H1 (cell line): ENCODE measurements around the gene ARHGEF7. TPM values are rescaled to one million over a fixed set of nuclear protein-coding genes. Genes with fewer than 3 reads are reported as not detected.

ENCODE experiments used
- CTCF ChIA-PET: fragments of 300-600 bp; sonication (Branson Sonifier 250); formaldehyde crosslinking; loops from one replicate; lab custom pipeline; 2021; ENCODE audit not compliant: partially characterized antibody; lab: Charles Lee
- POLR2A ChIA-PET: fragments of 300-600 bp; sonication (Branson Sonifier 250); formaldehyde crosslinking; loops from one replicate; lab custom pipeline; 2021; ENCODE audit warnings: inconsistent platforms; ENCODE audit not compliant: partially characterized antibody; lab: Charles Lee
- DNase-seq, 2 experiments: peaks; one replicate each; pipeline versions ENCODE4 v3.0.0 to v3.0.0-alpha.2; 2010 to 2022; ENCODE audit warnings: low spot score in 2 of 2, low read depth in 1 of 2, mixed read lengths in 1 of 2
- FAIRE-seq: peaks from 2 replicates; lab custom pipeline; 2011; peaks lifted over from hg19 to GRCh38; lab: Jason Lieb, UNC
- H2AFZ ChIP-seq: 2 replicates; pipeline ENCODE4 v1.8.1; 2012; ENCODE audit warnings: low read length, inconsistent platforms
- H2AK5ac ChIP-seq: 2 replicates; pipeline ENCODE4 v1.6.1; 2013; ENCODE audit warnings: low read depth, low read length
- H2BK120ac ChIP-seq: replicated peaks from 2 replicates; pipeline ENCODE3; 2013; ENCODE audit warnings: low read depth, low read length, inconsistent platforms
- H2BK12ac ChIP-seq: 2 replicates; pipeline ENCODE4 v1.6.1; 2013; ENCODE audit warnings: low read depth, low read length
- H2BK15ac ChIP-seq: 2 replicates; pipeline ENCODE4 v1.6.1; 2013; ENCODE audit warnings: low read length
- H2BK20ac ChIP-seq: 2 replicates; pipeline ENCODE4 v1.6.1; 2013; ENCODE audit warnings: low read length
- H2BK5ac ChIP-seq: 2 replicates; pipeline ENCODE4 v1.6.1; 2013; ENCODE audit warnings: low read depth, low read length
- H3K14ac ChIP-seq: 2 replicates; pipeline ENCODE4 v1.6.1; 2013; ENCODE audit warnings: inconsistent platforms; ENCODE audit not compliant: insufficient read length
- H3K18ac ChIP-seq: 2 replicates; pipeline ENCODE4 v1.6.1; 2013; ENCODE audit warnings: low read length; ENCODE audit errors: extremely low read depth
- H3K23ac ChIP-seq: 2 replicates; pipeline ENCODE4 v1.6.1; 2013; ENCODE audit warnings: inconsistent platforms; ENCODE audit not compliant: insufficient read length
- H3K23me2 ChIP-seq: 2 replicates; pipeline ENCODE4 v1.6.1; 2013; ENCODE audit warnings: low read depth, low read length
- H3K27ac ChIP-seq: 2 replicates; pipeline ENCODE4 v1.6.1; 2011; ENCODE audit warnings: low read depth, low read length, inconsistent platforms
- H3K27me3 ChIP-seq, 4 experiments: replicated peaks in 1 of 4; 1 replicate in 1 of 4; 2 replicates in 3 of 4; pipeline versions ENCODE4 v1.6.1 to v1.8.1; 2011 to 2013; ENCODE audit warnings: low read length in 3 of 4, mild to moderate bottlenecking in 3 of 4, inconsistent platforms in 2 of 4, mixed read lengths in 2 of 4, moderate library complexity in 1 of 4; ENCODE audit not compliant: control insufficient read depth in 3 of 4, insufficient read depth in 3 of 4; ENCODE audit errors: extremely low read depth in 1 of 4
- H3K36me3 ChIP-seq, 4 experiments: 2 replicates each; pipeline versions ENCODE4 v1.6.1 to v1.8.1; 2011 to 2013; ENCODE audit warnings: mild to moderate bottlenecking in 4 of 4, low read length in 3 of 4, moderate library complexity in 2 of 4, control low read depth in 1 of 4, inconsistent platforms in 1 of 4; ENCODE audit not compliant: insufficient read depth in 4 of 4, control insufficient read depth in 2 of 4
- H3K4ac ChIP-seq: replicated peaks from 2 replicates; pipeline ENCODE3; 2013; ENCODE audit warnings: low read length, low read depth, mixed read lengths, inconsistent platforms; ENCODE audit not compliant: insufficient read length
- H3K4me1 ChIP-seq, 4 experiments: replicated peaks in 1 of 4; 1 replicate in 1 of 4; 2 replicates in 3 of 4; pipeline versions ENCODE4 v1.6.1 to v1.8.1; 2011 to 2013; ENCODE audit warnings: low read length in 3 of 4, inconsistent platforms in 2 of 4, mixed read lengths in 1 of 4; ENCODE audit not compliant: insufficient read depth in 4 of 4, control insufficient read depth in 3 of 4
- H3K4me2 ChIP-seq, 2 experiments: 2 replicates each; pipeline versions ENCODE4 v1.6.1 to v1.8.1; 2011 to 2013; ENCODE audit warnings: low read depth in 2 of 2, low read length in 2 of 2, control low read depth in 1 of 2, inconsistent platforms in 1 of 2, mild to moderate bottlenecking in 1 of 2; ENCODE audit not compliant: insufficient read depth in 1 of 2
- H3K4me3 ChIP-seq, 4 experiments: fragments of 200-600, 300-600 bp in 1 of 4; sonication (generic), shearing (Covaris generic), sonication (Bioruptor Twin) in 1 of 4; 2 replicates each; pipeline versions ENCODE4 v1.5.1 to v1.8.1; 2011 to 2016; ENCODE audit warnings: low read length in 4 of 4, low read depth in 3 of 4, control low read depth in 2 of 4, inconsistent platforms in 2 of 4, mild to moderate bottlenecking in 2 of 4, mixed read lengths in 1 of 4, moderate library complexity in 1 of 4; ENCODE audit not compliant: insufficient read depth in 2 of 4; ENCODE audit errors: extremely low read depth in 1 of 4
- H3K56ac ChIP-seq: replicated peaks from 2 replicates; pipeline ENCODE3; 2013; ENCODE audit warnings: low read depth, mild to moderate bottlenecking, mixed read lengths, low read length, inconsistent platforms; ENCODE audit not compliant: insufficient read length
- H3K79me1 ChIP-seq: 2 replicates; pipeline ENCODE4 v1.6.1; 2013; ENCODE audit warnings: low read depth, low read length, control low read depth
- H3K79me2 ChIP-seq, 2 experiments: 2 replicates each; pipeline versions ENCODE4 v1.6.1 to v1.8.1; 2012 to 2013; ENCODE audit warnings: low read length in 2 of 2, mild to moderate bottlenecking in 2 of 2, inconsistent platforms in 1 of 2; ENCODE audit not compliant: insufficient read depth in 2 of 2, control insufficient read depth in 1 of 2
- H3K9ac ChIP-seq, 4 experiments: replicated peaks in 1 of 4; 1 replicate in 1 of 4; 2 replicates in 3 of 4; pipeline versions ENCODE4 v1.6.1 to v1.8.1; 2011 to 2013; ENCODE audit warnings: low read depth in 3 of 4, low read length in 3 of 4, control low read depth in 2 of 4, mild to moderate bottlenecking in 2 of 4, moderate library complexity in 2 of 4, inconsistent platforms in 1 of 4; ENCODE audit errors: extremely low read depth in 1 of 4
- H3K9me3 ChIP-seq, 2 experiments: 2 replicates each; pipeline versions ENCODE4 v1.6.1 to v1.8.1; 2012 to 2013; ENCODE audit warnings: mild to moderate bottlenecking in 2 of 2, moderate library complexity in 2 of 2, control low read depth in 1 of 2, inconsistent platforms in 1 of 2, low read depth in 1 of 2, low read length in 1 of 2, mixed read lengths in 1 of 2; ENCODE audit not compliant: insufficient read depth in 2 of 2
- H4K20me1 ChIP-seq, 2 experiments: replicated peaks in 1 of 2; 2 replicates each; pipeline versions ENCODE3 to v1.8.1; 2011 to 2013; ENCODE audit warnings: inconsistent platforms in 2 of 2, low read length in 2 of 2, mild to moderate bottlenecking in 1 of 2; ENCODE audit not compliant: insufficient read depth in 2 of 2, control insufficient read depth in 1 of 2
- H4K5ac ChIP-seq: 2 replicates; pipeline ENCODE4 v1.6.1; 2013; ENCODE audit warnings: low read length, low read depth, mixed read lengths, inconsistent platforms; ENCODE audit not compliant: insufficient read length
- H4K8ac ChIP-seq: 2 replicates; pipeline ENCODE4 v1.8.0; 2013; ENCODE audit warnings: mild to moderate bottlenecking, moderate library complexity, low read length, inconsistent platforms; ENCODE audit not compliant: insufficient read depth; ENCODE audit errors: extremely low read depth
- H4K91ac ChIP-seq: replicated peaks from 2 replicates; pipeline ENCODE3; 2013; ENCODE audit warnings: low read length, mixed read lengths, inconsistent platforms; ENCODE audit not compliant: insufficient read length
- EP300 ChIP-seq, 2 experiments: IDR thresholded peaks; 1 replicate in 1 of 2; 2 replicates in 1 of 2; pipeline ENCODE4 v1.6.1; 2011 to 2012; ENCODE audit warnings: low read depth in 2 of 2, low read length in 2 of 2, mild to moderate bottlenecking in 2 of 2, borderline replicate concordance in 1 of 2, inconsistent platforms in 1 of 2, moderate library complexity in 1 of 2
- HDAC2 ChIP-seq, 2 experiments: fragments of 300-600 bp in 1 of 2; sonication (generic) in 1 of 2; IDR thresholded peaks; 2 replicates each; pipeline ENCODE4 v1.6.1; 2011 to 2012; ENCODE audit warnings: low read depth in 2 of 2, low read length in 2 of 2, mild to moderate bottlenecking in 2 of 2, moderate library complexity in 2 of 2, borderline replicate concordance in 1 of 2, inconsistent platforms in 1 of 2
- KDM1A ChIP-seq: fragments of 200-600, 300-600 bp; sonication (generic); IDR thresholded peaks from 2 replicates; pipeline ENCODE4 v1.7.1; 2016; ENCODE audit warnings: mild to moderate bottlenecking, low read length, borderline replicate concordance
- KDM4A ChIP-seq: IDR thresholded peaks from one replicate; pipeline ENCODE4 v1.7.1; 2012; ENCODE audit warnings: low read depth, mild to moderate bottlenecking, moderate library complexity, low read length, inconsistent platforms; ENCODE audit not compliant: severe bottlenecking
- RNF2 ChIP-seq: fragments of 200-900, 300-1000 bp; sonication (generic); IDR thresholded peaks from 2 replicates; pipeline ENCODE4 v1.7.1; 2016; ENCODE audit warnings: borderline replicate concordance, low read depth, mild to moderate bottlenecking, antibody characterized with exemption, low read length; ENCODE audit not compliant: poor library complexity, severe bottlenecking; ENCODE audit errors: missing control alignments
- RXRA ChIP-seq: IDR thresholded peaks from 2 replicates; pipeline ENCODE4 v1.6.1; 2011; ENCODE audit warnings: low read depth, mild to moderate bottlenecking, low read length, moderate library complexity; ENCODE audit not compliant: insufficient read depth
- SAP30 ChIP-seq: fragments of 300-600 bp; sonication (generic); IDR thresholded peaks from 2 replicates; pipeline ENCODE4 v1.7.1; 2012; ENCODE audit warnings: low read length, moderate library complexity, mild to moderate bottlenecking, inconsistent platforms; ENCODE audit not compliant: insufficient read depth, insufficient replicate concordance
- TAF7 ChIP-seq: optimal IDR thresholded peaks from 2 replicates; pipeline ENCODE3; 2011; ENCODE audit warnings: low read depth, mild to moderate bottlenecking, inconsistent platforms, low read length, moderate library complexity, borderline replicate concordance
- WGBS, 2 experiments: shearing (Covaris generic) in 1 of 2; methylation state at CpG; one replicate each; pipeline versions ENCODE4 v1.1.6 to v1.1.7; 2013 to 2015; ENCODE audit warnings: low lambda C conversion rate in 2 of 2, mixed read lengths in 2 of 2, inconsistent platforms in 1 of 2, low coverage in 1 of 2, missing lambda C conversion rate in 1 of 2; ENCODE audit not compliant: insufficient replicate concordance in 2 of 2, insufficient coverage in 1 of 2, insufficient read length in 1 of 2; ENCODE audit errors: extremely low coverage in 1 of 2, missing lambda C conversion rate in 1 of 2; 5-methylcytosine and 5-hydroxymethylcytosine counted together
- polyA plus RNA-seq, 7 experiments: library from polyadenylated mRNA; depleted of rRNA in 3 of 7; stranded (reverse) in 5 of 7; unstranded in 2 of 7; fragments of >200 nt in 5 of 7; fragments of 200-250 nt in 2 of 7; gene quantifications; 1 replicate in 5 of 7; 2 replicates in 1 of 7; 4 replicates in 1 of 7; pipeline versions ENCODE4 v1.2.1 to v1.2.3, GENCODE V29; 2011 to 2013; ENCODE audit warnings: missing spikeins in 2 of 7, mixed read lengths in 2 of 7
- total RNA-seq: library from RNA; stranded (reverse); fragmentation: NEBNext Ultra II Directional; extraction: Animal tissue kit (Norgen Biotek cat#: 25700); gene quantifications from 2 replicates; pipeline ENCODE4 v1.2.1, GENCODE V29; 2021
- TF ChIP-seq, protein P1 (sequence below), 3 experiments: IDR thresholded peaks; 1 replicate in 2 of 3; 2 replicates in 1 of 3; pipeline versions ENCODE4 v1.5.1 to v1.6.1; 2011; ENCODE audit warnings: low read length in 3 of 3, mild to moderate bottlenecking in 3 of 3, inconsistent platforms in 2 of 3, low read depth in 1 of 3, moderate library complexity in 1 of 3; ENCODE audit not compliant: insufficient read depth in 1 of 3; ENCODE audit errors: control extremely low read depth in 1 of 3

ARHGEF7 gene
- total and polyA plus RNA-seq, 2 of the 8 experiments (the other 6 are each of a cell fraction or from before 2014, with no cell fraction given), result 26.2 to 56.5 TPM

DNA sequence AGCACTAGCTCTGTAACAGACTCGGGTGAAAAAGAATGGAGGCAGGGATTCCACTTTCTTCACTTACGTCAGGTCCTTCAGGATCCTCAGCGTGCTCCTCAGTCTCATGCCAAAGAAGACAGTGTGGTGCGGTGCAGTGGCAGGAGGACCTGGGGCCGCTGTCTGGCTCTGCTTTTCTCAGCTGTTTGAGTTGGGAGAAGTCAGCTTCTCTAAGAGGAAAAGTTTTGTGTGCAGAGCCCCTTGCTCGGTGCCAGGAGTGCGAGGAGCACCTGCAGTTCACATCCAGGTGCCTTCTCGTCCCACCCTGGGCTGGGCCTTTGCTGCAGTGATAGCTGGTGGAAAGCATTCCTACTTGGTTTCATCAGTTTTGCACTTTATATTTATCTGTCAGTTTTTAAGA lies 127.5 kb downstream of the ARHGEF7 start:
- H3K9me3 ChIP-seq, result no peaks in the 10 kb centered on the region
- no peak overlapping the region for H3K56ac ChIP-seq
- H3K18ac ChIP-seq, result no peak overlapping the region
- no peak overlapping the region for H3K4me3 ChIP-seq
- H2AFZ ChIP-seq, result no peak overlapping the region
- H4K8ac ChIP-seq, result no peak overlapping the region
- no peak overlapping the region for H2BK120ac ChIP-seq
- no peak overlapping the region for H3K27ac ChIP-seq
- H3K23ac ChIP-seq, result no peak overlapping the region
- no peak overlapping the region for H4K91ac ChIP-seq
- H3K4me2 ChIP-seq, result no peak overlapping the region
- no peak overlapping the region for H2BK12ac ChIP-seq
- H3K23me2 ChIP-seq, result no peaks in the 10 kb centered on the region
- H2BK20ac ChIP-seq, result no peak overlapping the region
- no peaks in the 10 kb centered on the region for H3K27me3 ChIP-seq
- ChIA-PET POLR2A (interaction anchor here (1.4 kb wide), 1 partner anchor 9 kb away, joined by 3 read pairs; no protein-coding TSS in a partner anchor), CTCF (interaction anchor here (0.7 to 1.1 kb wide), 2 partner anchors 10 to 17 kb away, joined by 3 read pairs; no protein-coding TSS in a partner anchor)
- no peaks in the 10 kb centered on the region; the same call in 1 of the 2 replicates for H3K79me1 ChIP-seq
- H2AK5ac ChIP-seq, result no peak overlapping the region
- H3K4me1 ChIP-seq, result peaks cover 2 to 14% (median 5%) of the 10 kb centered on the region in 4 experiments; a peak in 5 of 7 replicates
- peaks cover 3 to 5% of the 10 kb centered on the region in 2 experiments for H4K20me1 ChIP-seq
- no peak overlapping the region for H3K14ac ChIP-seq
- H3K4ac ChIP-seq, result no peak overlapping the region
- WGBS, 2 experiments, result 97% methylated on average over 8 of the region's 8 CpGs; no CpG with 5 or more reads in 1 of the 2 experiments
- H3K36me3 ChIP-seq, result peaks cover 0 to 16% (median 8%) of the 10 kb centered on the region in 4 experiments; a peak in 5 of 8 replicates
- no peak overlapping the region for H2BK5ac ChIP-seq
- DNase-seq, result peak in 1 of 2 experiments; percentile 13
- no peak overlapping the region for H2BK15ac ChIP-seq
- H3K9ac ChIP-seq, result no peak overlapping the region
- no peak overlapping the region for H4K5ac ChIP-seq
- H3K79me2 ChIP-seq, result peaks cover 0 to 8% of the 10 kb centered on the region in 2 experiments; a peak in 1 of 4 replicates
- no peak for FAIRE-seq
- TF ChIP-seq, protein P1, sequence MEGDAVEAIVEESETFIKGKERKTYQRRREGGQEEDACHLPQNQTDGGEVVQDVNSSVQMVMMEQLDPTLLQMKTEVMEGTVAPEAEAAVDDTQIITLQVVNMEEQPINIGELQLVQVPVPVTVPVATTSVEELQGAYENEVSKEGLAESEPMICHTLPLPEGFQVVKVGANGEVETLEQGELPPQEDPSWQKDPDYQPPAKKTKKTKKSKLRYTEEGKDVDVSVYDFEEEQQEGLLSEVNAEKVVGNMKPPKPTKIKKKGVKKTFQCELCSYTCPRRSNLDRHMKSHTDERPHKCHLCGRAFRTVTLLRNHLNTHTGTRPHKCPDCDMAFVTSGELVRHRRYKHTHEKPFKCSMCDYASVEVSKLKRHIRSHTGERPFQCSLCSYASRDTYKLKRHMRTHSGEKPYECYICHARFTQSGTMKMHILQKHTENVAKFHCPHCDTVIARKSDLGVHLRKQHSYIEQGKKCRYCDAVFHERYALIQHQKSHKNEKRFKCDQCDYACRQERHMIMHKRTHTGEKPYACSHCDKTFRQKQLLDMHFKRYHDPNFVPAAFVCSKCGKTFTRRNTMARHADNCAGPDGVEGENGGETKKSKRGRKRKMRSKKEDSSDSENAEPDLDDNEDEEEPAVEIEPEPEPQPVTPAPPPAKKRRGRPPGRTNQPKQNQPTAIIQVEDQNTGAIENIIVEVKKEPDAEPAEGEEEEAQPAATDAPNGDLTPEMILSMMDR (IDR thresholded peaks at IDR 0.05; ENCODE audit: control extremely low read depth in 1 of 3, insufficient read depth in 1 of 3, low read depth in 1 of 3, low read length in 3 of 3), result no peak
- TF ChIP-seq SAP30, result no peak
- no peak for TF ChIP-seq RNF2
- no peak for TF ChIP-seq KDM1A
- TF ChIP-seq HDAC2 (IDR thresholded peaks at IDR 0.05; ENCODE audit: borderline replicate concordance in 1 of 2, low read depth in 2 of 2, low read length in 2 of 2), result no peak
- TF ChIP-seq RXRA, result no peak
- TF ChIP-seq EP300 (IDR thresholded peaks at IDR 0.05; ENCODE audit: borderline replicate concordance in 1 of 2, low read depth in 2 of 2, low read length in 2 of 2), result no peak
- TF ChIP-seq TAF7, result no peak
- TF ChIP-seq KDM4A, result no peak
